GM12873 (cell line): Measurements from ENCODE around the gene KAZN.

Experiments
- CTCF ChIP-seq: IDR thresholded peaks from 2 replicates; pipeline ENCODE4 v1.5.1; 2012; ENCODE audit warnings: low read depth, mild to moderate bottlenecking, moderate library complexity, low read length, control low read depth; ENCODE audit not compliant: insufficient read depth; ENCODE audit errors: missing control alignments

Gene KAZN

GRCh38 chr1:14826172-14826636 is 227.7 kb downstream of the KAZN start:
- TF ChIP-seq CTCF = no peak

DNA sequence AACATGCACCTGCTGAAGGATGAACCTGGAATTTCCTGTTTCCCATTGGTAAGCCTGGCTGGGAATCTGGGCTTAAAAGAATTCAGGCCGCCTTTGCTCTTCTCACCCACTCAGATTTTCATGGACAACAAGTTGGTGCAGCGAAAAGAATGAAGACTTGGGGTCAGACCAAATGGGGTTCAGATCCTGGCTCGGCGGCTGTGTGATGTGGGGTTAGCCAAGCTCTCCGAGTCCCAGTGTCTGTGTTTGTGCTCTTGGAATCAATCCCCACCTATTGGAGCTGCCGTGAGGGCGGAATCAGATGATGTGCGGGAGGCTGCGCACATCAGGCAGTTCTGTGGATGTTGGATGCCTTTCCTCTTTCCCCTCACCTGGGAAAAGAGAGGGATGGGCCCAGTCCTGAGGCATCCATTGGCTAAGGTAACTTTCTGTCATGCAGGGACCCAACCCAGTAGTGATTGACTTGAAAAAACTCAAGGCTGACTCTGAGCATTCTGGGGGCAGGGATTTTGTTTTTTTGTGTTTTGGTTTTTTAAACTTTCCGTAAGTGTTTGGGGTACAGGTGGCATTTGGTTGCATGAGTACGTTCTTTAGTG is 228.3 kb downstream of the KAZN start:
- no peak for TF ChIP-seq CTCF

DNA sequence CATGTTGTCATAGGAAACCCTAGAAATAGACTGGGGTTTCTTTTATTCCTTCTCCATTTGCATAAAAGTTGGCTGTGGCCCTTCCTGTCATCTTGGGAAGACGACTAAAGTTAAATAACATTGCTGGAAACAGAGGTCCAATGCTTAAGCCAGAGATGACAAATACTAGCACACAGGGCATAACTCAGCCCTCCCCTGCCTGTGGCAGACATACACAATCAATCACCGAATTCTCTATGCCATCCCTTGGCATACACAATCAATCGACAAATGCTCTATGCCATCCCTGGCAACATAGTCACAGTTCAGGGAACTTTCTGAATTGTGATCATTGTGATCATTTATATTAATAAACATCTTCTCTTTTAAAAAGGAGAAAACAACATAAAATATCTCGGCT is 229.4 kb downstream of the KAZN start:
- no peak for TF ChIP-seq CTCF

GRCh38 chr1:14828665-14829064 is 230.2 kb downstream of the KAZN start:
- TF ChIP-seq CTCF = no peak

GRCh38 chr1:14835725-14836124 is 237.2 kb downstream of the KAZN start:
- no peak for TF ChIP-seq CTCF

DNA sequence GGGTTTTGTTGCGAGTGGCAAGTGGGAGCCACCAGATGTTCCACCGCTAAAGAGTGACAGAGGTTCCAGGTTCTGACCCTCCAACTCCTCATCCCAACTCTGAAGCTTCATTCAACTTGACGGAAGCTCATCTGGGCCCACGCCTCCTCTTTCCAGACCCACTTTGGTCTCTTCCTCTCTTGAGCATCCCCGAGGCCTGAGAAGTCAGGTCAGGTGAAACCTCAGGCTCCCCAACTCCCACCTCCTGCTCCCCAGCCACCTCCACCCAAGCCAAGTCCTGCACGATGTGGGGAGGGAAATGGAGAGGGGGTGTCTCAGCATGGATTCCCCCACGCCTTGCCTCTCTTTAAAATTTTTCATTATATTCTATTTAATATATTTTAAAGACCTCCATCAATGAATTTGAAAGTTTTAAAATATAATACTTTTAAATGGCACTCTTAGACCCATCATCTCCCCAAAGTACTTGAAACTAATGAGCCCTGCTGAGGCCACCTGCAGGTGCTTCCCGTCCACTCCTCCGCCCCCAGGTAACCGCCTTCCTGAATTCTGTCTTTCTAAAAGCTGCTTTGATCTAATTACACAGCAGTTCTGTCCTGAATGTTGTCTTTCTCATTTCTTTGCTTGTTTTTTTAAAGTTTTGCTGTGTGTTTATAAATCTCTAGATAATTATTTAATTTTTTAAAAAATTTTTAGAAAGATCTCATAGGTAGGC is 238.1 kb downstream of the KAZN start:
- TF ChIP-seq CTCF = no peak

DNA sequence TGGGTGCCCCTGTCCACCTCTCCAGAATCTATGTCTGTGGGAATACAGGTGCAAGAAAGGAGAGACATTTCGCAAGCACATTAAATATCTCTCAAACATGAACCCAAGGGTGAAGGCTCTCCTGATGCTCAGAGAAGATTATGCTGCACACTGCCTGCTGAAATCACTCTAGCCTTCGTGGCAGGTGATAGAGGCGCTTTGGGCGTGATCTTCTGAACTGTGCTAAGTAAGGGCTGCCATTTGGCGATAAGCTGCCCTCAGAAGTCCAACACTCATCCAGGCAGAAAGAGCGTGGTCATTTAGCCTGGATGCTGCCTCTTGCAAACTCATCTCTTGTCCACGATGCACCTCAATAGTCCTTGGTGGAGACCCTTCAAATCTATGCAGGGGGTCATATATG is 241.9 kb downstream of the KAZN start:
- no peak for TF ChIP-seq CTCF
